WTC11 (cell line): ENCODE data around the gene HOXD8.

Experiments
- CBFB ChIP-seq: sonication (generic); formaldehyde crosslinking; IDR thresholded peaks from 2 replicates; pipeline ENCODE4 v1.8.1; 2022; ENCODE audit warnings: mild to moderate bottlenecking, low read depth, missing genetic modification reagents
- CTCF ChIP-seq: fragments of 200-600 bp; IDR thresholded peaks from 2 replicates; pipeline ENCODE4 v1.8.0; 2022; ENCODE audit warnings: antibody characterized with exemption

DNA sequence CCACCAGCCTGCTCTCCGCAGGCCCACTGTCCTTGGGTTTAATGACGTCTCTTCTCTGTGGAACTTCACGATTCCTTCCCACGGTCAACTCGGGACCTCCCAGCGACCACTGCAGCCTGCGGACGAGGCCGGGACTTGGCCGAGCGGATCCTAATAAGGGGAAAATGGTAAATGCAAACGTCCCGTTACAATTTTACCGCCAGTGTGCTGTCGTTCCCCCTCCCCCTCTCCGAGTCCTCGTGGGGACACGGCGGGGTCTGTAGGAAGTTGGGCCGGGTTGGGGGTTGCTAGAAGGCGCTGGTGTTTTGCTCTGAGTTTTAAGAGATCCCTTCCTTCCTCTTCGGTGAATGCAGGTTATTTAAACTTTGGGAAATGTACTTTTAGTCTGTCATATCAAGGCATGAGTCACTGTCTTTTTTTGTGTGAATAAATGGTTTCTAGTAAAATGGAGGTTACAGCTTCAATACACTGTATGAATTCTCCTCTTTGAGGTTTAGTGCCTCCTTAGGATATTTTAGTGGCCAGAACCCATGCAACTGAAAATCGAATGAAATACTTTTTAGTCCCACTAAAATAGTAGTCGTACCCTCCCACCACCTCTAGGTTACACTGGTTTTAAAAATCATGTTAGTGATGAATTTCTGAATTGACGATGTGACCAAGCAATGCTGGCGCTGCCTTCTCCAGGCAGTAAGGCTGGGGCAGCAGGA is 20.2 kb upstream of the HOXD8 start:
- no peak for TF ChIP-seq CTCF
- TF ChIP-seq CBFB (CRISPR knock-in tag), result no peak
